Activated B cell treated with CpG ODN at 0.5 μM for 24 hours (primary cell): ENCODE data around the gene CCDC15. TPM values are rescaled to one million over a fixed set of nuclear protein-coding genes. Genes with fewer than 3 reads are reported as not detected.

Experiments used
- ATAC-seq: fragments of 200-7000 bp; cut with Tn5 transposase; one replicate; pipeline ENCODE4 v1.10.0; 2021; ENCODE audit warnings: low read depth, mild to moderate bottlenecking, moderate library complexity
- CTCF ChIA-PET: fragments of 350-600 bp; sonication (Branson Sonifier 250); formaldehyde crosslinking; loops from one replicate; lab custom pipeline; 2021; ENCODE audit warnings: antibody characterized with exemption; lab: Charles Lee
- POLR2A ChIA-PET: fragments of 350-600 bp; sonication (Branson Sonifier 250); formaldehyde crosslinking; loops from one replicate; lab custom pipeline; 2021; ENCODE audit warnings: antibody characterized with exemption; lab: Charles Lee
- DNase-seq: peaks from one replicate; pipeline ENCODE4 v3.0.0; 2022
- H3K27ac Mint-ChIP-seq: one replicate; pipeline ENCODE4 v1.8.0; 2020; ENCODE audit warnings: mixed read lengths
- H3K27me3 Mint-ChIP-seq: one replicate; pipeline ENCODE4 v1.8.0; 2021; ENCODE audit warnings: mixed read lengths
- H3K36me3 Mint-ChIP-seq: one replicate; pipeline ENCODE4 v1.8.0; 2021; ENCODE audit warnings: low read depth, mixed read lengths
- H3K4me1 Mint-ChIP-seq: one replicate; pipeline ENCODE4 v1.8.0; 2021; ENCODE audit warnings: mixed read lengths
- H3K4me3 Mint-ChIP-seq: one replicate; pipeline ENCODE4 v1.8.0; 2020; ENCODE audit warnings: mild to moderate bottlenecking, mixed read lengths
- H3K9me3 Mint-ChIP-seq: one replicate; pipeline ENCODE4 v1.8.0; 2020; ENCODE audit warnings: mixed read lengths
- intact Hi-C: fragments of 100-400 bp; cut with micrococcal nuclease; formaldehyde crosslinking; loops from one replicate; pipeline ENCODE4 v1.15.1; 2024
- total RNA-seq: library from RNA; stranded (reverse); gene quantifications from 2 replicates; pipeline ENCODE4 v1.2.3, GENCODE V29; 2022
- TF ChIP-seq, protein P1 (sequence below): fragments of 200-600 bp; IDR thresholded peaks from one replicate; pipeline ENCODE4 v1.8.0; 2022; ENCODE audit warnings: antibody characterized with exemption, mild to moderate bottlenecking

The CCDC15 gene
- total RNA-seq, 1 donor from 2014 or later: 0.71 TPM

DNA sequence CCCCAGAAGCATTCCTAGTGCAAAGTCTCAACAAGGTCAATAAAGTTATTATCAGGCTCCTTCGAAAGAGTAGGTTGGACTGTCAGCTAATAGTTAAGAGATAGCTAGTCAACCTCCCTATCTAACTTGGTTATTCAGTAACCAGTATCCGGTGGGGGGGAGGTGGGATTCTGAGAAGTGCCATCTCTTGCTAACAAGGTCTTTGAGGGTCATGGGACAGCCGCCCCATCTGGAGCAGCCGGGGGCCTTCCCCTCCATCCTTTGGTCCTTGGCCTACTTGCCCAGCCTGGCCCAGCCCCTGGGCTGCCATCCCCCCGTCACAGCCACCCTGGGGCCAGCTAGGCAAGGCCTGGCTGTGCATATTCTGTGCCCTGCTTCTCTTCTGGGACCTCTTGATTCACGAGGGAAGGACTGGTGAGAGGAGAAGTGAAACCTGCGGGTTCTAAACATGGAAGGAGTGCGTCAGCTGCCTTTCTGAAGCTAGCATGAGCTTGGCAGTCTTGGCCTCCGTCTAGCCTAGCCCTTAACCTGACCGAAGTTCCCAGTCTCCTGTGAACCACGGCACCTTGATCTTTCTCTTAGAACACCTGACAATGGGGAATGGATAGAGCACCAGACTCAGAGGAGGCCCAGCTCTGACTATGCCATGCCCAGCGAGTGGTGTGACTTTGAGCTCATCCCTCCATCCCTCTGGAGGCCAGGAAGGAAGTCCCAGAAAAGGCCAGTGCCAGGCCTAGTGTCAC, 118.4 kb downstream of the CCDC15 start:
- TF ChIP-seq, protein P1, sequence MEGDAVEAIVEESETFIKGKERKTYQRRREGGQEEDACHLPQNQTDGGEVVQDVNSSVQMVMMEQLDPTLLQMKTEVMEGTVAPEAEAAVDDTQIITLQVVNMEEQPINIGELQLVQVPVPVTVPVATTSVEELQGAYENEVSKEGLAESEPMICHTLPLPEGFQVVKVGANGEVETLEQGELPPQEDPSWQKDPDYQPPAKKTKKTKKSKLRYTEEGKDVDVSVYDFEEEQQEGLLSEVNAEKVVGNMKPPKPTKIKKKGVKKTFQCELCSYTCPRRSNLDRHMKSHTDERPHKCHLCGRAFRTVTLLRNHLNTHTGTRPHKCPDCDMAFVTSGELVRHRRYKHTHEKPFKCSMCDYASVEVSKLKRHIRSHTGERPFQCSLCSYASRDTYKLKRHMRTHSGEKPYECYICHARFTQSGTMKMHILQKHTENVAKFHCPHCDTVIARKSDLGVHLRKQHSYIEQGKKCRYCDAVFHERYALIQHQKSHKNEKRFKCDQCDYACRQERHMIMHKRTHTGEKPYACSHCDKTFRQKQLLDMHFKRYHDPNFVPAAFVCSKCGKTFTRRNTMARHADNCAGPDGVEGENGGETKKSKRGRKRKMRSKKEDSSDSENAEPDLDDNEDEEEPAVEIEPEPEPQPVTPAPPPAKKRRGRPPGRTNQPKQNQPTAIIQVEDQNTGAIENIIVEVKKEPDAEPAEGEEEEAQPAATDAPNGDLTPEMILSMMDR: no peak
- H3K9me3 Mint-ChIP-seq: no peaks in the 10 kb centered on the region
- no peaks in the 10 kb centered on the region for H3K36me3 Mint-ChIP-seq
- no peaks in the 10 kb centered on the region for H3K27me3 Mint-ChIP-seq
- peak overlapping the region; percentile 59 for H3K4me3 Mint-ChIP-seq
- CTCF ChIA-PET: interaction anchor here (1.1 to 3.3 kb wide), 4 partner anchors 9 to 52 kb away, joined by 3 to 10 read pairs (median 6); partner anchors contain the start of gene SLC37A2
- ATAC-seq (peak; percentile 83), DNase-seq (peak; percentile 62)
- H3K4me1 Mint-ChIP-seq: peaks cover 69% of the 10 kb centered on the region
- intact Hi-C loops: loop anchor here (1.0 to 10.0 kb wide), 12 partner anchors 9 to 1140 kb away; partner anchors contain the start of genes CCDC15, FAM118B, HYLS1 and MSANTD2
- peak overlapping the region; percentile 91 for H3K27ac Mint-ChIP-seq
- POLR2A ChIA-PET: interaction anchor here (1.0 to 5.7 kb wide), 4 partner anchors 8 to 442 kb away, joined by 4 to 78 read pairs (median 30); partner anchors contain the start of genes CCDC15, SLC37A2 and TMEM218

DNA sequence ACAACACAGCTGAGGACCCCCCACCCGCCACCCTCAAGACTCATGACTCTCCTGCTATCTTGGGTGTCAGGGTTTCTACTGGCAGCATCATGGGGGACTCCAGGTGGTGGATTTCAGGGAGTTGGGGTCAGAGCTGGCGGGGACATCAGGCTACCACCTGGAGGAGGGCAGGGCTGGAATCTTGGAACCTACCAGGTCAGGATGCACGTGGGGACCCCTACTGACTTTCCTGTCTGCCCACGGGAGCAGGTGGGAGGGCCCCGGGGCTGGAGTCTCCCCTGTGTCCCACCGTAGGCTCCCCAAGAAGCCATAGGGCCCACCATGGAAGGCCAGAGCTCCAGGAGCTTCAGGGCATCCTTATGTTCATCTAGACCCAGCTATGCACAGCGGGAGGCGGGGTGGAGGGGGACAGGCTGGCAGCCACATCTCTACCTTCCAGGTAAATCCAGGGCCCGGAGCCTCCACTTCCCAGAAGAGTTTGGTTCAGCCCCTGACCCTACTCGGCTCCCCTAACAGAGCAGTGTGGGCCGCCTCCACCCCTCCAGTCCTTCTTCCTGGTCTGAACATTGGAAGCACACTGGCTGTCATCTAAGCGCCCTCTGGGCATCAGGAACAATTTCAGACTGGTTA, 119.1 kb downstream of the CCDC15 start:
- ChIA-PET CTCF (interaction anchor here (1.1 to 3.3 kb wide), 3 partner anchors 10 to 51 kb away, joined by 3 to 10 read pairs (median 9); partner anchors contain the start of gene SLC37A2), POLR2A (interaction anchor here (0.6 to 5.7 kb wide), 5 partner anchors 9 to 441 kb away, joined by 4 to 78 read pairs (median 6); partner anchors contain the start of genes CCDC15, SLC37A2 and TMEM218)
- DNase-seq (no peak), ATAC-seq (no peak)
- H3K4me3 Mint-ChIP-seq: no peak overlapping the region
- TF ChIP-seq, protein P1: no peak
- peak overlapping the region; percentile 91 for H3K27ac Mint-ChIP-seq
- H3K4me1 Mint-ChIP-seq: peaks cover 67% of the 10 kb centered on the region
- no peaks in the 10 kb centered on the region for H3K9me3 Mint-ChIP-seq
- no peaks in the 10 kb centered on the region for H3K36me3 Mint-ChIP-seq
- intact Hi-C loops: loop anchor here (1.0 to 10.0 kb wide), 12 partner anchors 10 to 1139 kb away; partner anchors contain the start of genes CCDC15, FAM118B, HYLS1 and MSANTD2
- H3K27me3 Mint-ChIP-seq: no peaks in the 10 kb centered on the region

DNA sequence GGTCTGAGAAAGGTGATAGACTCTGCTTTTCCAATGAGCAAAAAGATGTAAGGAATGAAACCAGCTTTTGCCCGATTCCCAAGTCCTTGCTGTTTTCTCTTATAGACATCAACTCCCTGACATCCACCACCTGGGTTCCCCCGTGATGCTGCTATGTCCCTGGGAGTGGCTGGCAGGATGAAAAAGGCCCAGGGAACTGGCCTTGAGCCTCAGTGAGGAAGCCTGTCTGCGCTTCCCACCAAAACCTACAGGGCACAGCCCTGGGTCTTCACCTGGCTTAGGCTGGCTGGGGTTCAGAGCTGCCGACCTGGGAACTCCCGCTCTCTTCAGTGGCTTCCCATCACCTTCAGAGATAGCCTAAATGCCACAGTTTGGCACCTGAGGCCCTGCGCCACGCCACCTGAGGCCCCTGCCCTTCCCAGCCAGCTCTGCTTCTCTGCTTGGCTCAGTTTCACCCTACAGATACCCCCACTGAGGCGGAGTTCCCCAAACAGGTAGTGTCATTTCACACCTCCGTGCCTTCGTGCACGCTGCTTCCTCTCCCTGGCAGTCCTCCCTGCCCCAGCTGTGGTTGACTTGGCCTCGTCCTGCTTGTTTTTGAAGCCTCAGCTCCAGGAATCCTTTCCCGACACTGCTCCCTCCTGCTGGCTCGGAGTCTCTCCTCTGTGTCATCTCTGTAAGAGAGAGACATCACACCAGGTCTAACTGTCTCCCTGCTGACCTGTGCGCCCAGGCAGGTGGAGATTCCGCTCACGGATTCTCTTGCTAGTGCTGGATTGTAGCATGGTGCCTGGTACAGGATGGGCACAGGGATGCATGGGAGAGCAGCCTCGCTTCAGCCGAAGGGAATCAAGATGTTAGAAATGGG, 119.8 kb downstream of the CCDC15 start:
- ChIA-PET POLR2A (interaction anchor here (4.9 to 5.7 kb wide), 2 partner anchors 10 to 37 kb away, joined by 53 to 78 read pairs; partner anchors contain the start of genes SLC37A2 and TMEM218), CTCF (interaction anchor here (3.3 kb wide), 1 partner anchor 17 kb away, joined by 10 read pairs; no protein-coding TSS in a partner anchor)
- Mint-ChIP-seq H3K4me1 (peaks cover 60% of the 10 kb centered on the region), H3K4me3 (peak overlapping the region; percentile 32), H3K27ac (peak overlapping the region; percentile 91), H3K36me3 (no peaks in the 10 kb centered on the region), H3K9me3 (no peaks in the 10 kb centered on the region), H3K27me3 (no peaks in the 10 kb centered on the region)
- intact Hi-C loops: loop anchor here (5.0 to 10.0 kb wide), 8 partner anchors 37 to 1138 kb away; partner anchors contain the start of genes FAM118B, HYLS1, MSANTD2 and RPUSD4
- ATAC-seq (no peak), DNase-seq (no peak)
- TF ChIP-seq, protein P1: no peak

DNA sequence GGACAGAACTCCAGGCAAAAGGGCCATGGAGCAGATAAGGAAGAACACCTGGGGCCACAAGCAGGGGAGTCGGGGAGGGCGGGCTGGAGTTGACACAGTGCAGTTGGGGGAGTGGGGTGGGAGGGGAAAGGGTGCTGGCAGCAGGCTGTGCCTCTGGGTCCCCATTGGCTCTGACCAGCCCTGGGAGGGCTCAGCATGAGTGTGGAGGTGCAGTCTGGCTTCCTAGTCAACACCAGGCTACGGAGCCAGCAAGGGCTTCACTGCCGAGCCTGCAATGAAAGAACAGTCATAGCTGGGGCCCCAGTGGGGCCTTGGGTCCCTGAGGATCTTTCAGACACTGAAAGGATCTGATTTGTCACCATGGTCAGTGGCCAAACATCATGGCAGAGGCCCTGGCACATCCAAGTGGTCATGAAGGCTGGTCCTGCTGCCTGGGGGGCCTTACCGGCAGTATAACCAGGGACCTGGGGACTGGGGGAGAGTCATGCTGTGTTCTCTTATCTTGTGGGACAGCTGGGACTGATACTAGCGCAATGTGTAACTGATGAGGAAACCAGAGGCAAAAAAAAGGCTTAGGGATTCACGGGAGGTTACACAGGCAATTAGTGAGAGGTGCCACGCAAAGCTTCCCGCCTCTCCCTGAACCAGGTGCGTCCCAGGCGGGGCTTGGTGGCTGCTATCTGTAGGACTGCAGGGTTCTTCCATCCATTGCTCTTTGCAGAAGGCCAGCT, 120.7 kb downstream of the CCDC15 start:
- Mint-ChIP-seq H3K9me3 (no peaks in the 10 kb centered on the region), H3K36me3 (no peaks in the 10 kb centered on the region), H3K27me3 (no peaks in the 10 kb centered on the region), H3K4me1 (peaks cover 51% of the 10 kb centered on the region), H3K27ac (peak overlapping the region; percentile 91), H3K4me3 (no peak overlapping the region)
- CTCF ChIA-PET: no interaction called here
- POLR2A ChIA-PET: interaction anchor here (4.9 to 5.7 kb wide), 2 partner anchors 11 to 36 kb away, joined by 53 to 78 read pairs; partner anchors contain the start of genes SLC37A2 and TMEM218
- no peak for ATAC-seq
- intact Hi-C loops: loop anchor here (5.0 to 10.0 kb wide), 8 partner anchors 37 to 1138 kb away; partner anchors contain the start of genes FAM118B, HYLS1, MSANTD2 and RPUSD4
- TF ChIP-seq, protein P1: no peak
- DNase-seq: no peak
